Tibial nerve (tissue), 4 donors: ENCODE measurements around the gene RSBN1. TPM values are rescaled to one million over a fixed set of nuclear protein-coding genes. Genes with fewer than 3 reads are reported as not detected.

Experiments used
- DNase-seq, 2 donors: peaks; one replicate each; pipeline ENCODE4 v3.0.0-alpha.2; 2019; ENCODE audit warnings: low spot score in 2 of 2
- H3K27ac ChIP-seq, 4 donors: fragments of 200-600 bp; sonication (generic) in 3 of 4; one replicate each; pipeline ENCODE4 v1.5.1; 2017 to 2019; ENCODE audit warnings: mild to moderate bottlenecking in 1 of 4
- H3K27me3 ChIP-seq, 2 donors: fragments of 200-600 bp; sonication (generic) in 1 of 2; one replicate each; pipeline versions ENCODE4 v1.5.1 to v1.6.0; 2017 to 2019
- H3K36me3 ChIP-seq, 3 donors: fragments of 200-600 bp; sonication (generic); one replicate each; pipeline ENCODE4 v1.5.1; 2018 to 2019
- H3K4me1 ChIP-seq, 4 donors: fragments of 200-600 bp; sonication (generic) in 3 of 4; one replicate each; pipeline ENCODE4 v1.5.1; 2017 to 2019
- H3K4me3 ChIP-seq, 4 donors: fragments of 200-600 bp; sonication (generic) in 3 of 4; one replicate each; pipeline ENCODE4 v1.5.1; 2017 to 2019; ENCODE audit warnings: mild to moderate bottlenecking in 1 of 4, moderate library complexity in 1 of 4
- H3K9me3 ChIP-seq, 4 donors: fragments of 200-600 bp; sonication (generic) in 3 of 4; one replicate each; pipeline ENCODE4 v1.5.1; 2017 to 2019
- EP300 ChIP-seq, 2 donors: sonication (generic); formaldehyde crosslinking; IDR thresholded peaks; one replicate each; pipeline ENCODE4 v1.6.1; 2017; ENCODE audit warnings: antibody characterized with exemption in 2 of 2, mild to moderate bottlenecking in 1 of 2
- POLR2A ChIP-seq, 2 donors: fragments of 450-650 bp; IDR thresholded peaks; one replicate each; pipeline ENCODE4 v1.6.1; 2017; ENCODE audit warnings: antibody characterized with exemption in 2 of 2, mild to moderate bottlenecking in 2 of 2, moderate library complexity in 2 of 2
- WGBS, 2 donors: methylation state at CpG; one replicate each; pipeline ENCODE4 v1.1.5; 2018; 5-methylcytosine and 5-hydroxymethylcytosine counted together
- total RNA-seq, 4 donors: library from RNA; depleted of rRNA; stranded (reverse); fragments of >200 nt; gene quantifications; one replicate each; pipeline ENCODE4 v1.1.0, GENCODE V29; 2016
- TF ChIP-seq, protein P1 (sequence below), 5 experiments: fragments of 200-600 bp in 3 of 5; fragments of 450-650 bp in 2 of 5; sonication (generic) in 3 of 5; IDR thresholded peaks; one replicate each; pipeline ENCODE4 v1.5.1; 2016 to 2019; ENCODE audit warnings: antibody characterized with exemption in 5 of 5, mild to moderate bottlenecking in 3 of 5, moderate library complexity in 2 of 5

Gene RSBN1
- total RNA-seq, 4 donors from 2014 or later, result 18.9 to 33.9 (median 28.7) TPM

DNA sequence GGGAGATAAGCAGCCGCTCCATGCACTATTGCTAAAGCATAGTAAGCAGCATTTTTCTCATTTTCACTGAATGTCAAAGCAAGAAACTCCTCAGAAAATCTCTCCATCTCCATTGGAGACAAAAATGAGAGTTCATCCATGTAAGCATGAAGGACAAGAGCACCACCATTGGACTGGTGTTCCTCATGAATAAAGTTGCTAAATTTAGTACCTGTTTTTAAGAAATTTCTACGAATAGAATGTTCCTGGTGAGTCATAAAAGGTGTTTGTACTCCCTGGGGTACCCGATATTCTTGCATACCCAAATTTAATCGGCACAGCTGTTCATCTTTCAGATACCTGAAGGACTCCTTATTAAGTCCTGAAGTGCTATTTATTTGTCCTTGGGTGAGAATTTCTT lies 14.8 kb downstream of the RSBN1 start:
- H3K4me3 ChIP-seq, result no peak overlapping the region
- TF ChIP-seq EP300 (IDR thresholded peaks at IDR 0.05) (no peak), POLR2A (IDR thresholded peaks at IDR 0.05) (no peak)
- TF ChIP-seq, protein P1, sequence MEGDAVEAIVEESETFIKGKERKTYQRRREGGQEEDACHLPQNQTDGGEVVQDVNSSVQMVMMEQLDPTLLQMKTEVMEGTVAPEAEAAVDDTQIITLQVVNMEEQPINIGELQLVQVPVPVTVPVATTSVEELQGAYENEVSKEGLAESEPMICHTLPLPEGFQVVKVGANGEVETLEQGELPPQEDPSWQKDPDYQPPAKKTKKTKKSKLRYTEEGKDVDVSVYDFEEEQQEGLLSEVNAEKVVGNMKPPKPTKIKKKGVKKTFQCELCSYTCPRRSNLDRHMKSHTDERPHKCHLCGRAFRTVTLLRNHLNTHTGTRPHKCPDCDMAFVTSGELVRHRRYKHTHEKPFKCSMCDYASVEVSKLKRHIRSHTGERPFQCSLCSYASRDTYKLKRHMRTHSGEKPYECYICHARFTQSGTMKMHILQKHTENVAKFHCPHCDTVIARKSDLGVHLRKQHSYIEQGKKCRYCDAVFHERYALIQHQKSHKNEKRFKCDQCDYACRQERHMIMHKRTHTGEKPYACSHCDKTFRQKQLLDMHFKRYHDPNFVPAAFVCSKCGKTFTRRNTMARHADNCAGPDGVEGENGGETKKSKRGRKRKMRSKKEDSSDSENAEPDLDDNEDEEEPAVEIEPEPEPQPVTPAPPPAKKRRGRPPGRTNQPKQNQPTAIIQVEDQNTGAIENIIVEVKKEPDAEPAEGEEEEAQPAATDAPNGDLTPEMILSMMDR (IDR thresholded peaks at IDR 0.05), result no peak
- peaks cover 0 to 43% (median 6%) of the 10 kb centered on the region in 4 donors for H3K4me1 ChIP-seq
- H3K27me3 ChIP-seq, result no peaks in the 10 kb centered on the region
- peaks cover 0 to 41% (median 0%) of the 10 kb centered on the region in 3 donors for H3K36me3 ChIP-seq
- no peaks in the 10 kb centered on the region for H3K9me3 ChIP-seq
- no peak for DNase-seq
- H3K27ac ChIP-seq, result no peak overlapping the region
- 85 to 89% methylated on average over 4 of the region's 4 CpGs for WGBS, 2 donors

DNA sequence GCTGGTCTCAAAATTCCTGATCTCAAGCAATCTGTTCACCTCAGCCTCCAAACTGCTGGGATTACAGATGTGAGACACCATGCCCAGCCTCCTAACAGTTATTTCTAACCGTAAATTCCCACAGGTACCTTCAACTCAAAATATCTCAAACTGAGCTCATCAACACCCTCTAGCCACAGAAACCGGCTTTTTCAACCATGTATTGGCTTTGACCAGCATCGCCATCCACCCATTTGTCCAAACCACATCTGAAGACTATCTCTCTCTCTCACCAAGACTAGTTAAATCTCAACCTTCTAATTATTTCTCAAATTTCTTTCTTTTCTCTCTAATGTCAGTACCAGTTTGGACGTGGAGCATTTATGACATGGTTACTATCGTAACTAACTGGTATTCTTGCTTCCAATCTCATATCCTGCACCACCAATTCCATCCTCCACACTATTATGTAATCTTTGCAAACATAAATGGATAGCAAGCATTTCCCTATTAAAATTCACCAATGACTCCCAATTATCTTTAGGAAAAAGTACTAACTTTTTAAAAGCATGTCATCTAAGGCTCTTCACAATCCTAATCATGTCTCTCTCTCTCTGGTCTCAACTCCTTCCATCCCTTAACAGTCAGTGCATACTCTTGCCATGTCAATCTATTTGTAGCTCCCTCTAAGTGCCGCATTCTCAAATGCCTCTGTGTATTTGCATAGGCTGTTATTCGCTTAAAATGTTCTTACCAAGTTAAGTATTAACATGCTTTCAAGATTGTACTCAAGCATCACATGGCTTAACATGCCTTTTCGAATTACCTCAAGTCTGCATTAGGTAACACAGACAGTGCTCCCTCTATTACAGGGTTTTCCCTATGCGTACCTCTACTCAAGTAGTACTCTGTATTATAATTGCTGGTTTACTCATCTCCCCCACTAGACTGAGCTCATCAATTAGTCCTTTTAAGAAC lies 18.1 kb downstream of the RSBN1 start:
- Histone ChIP-seq H3K36me3 (peaks cover 0 to 41% (median 0%) of the 10 kb centered on the region in 3 donors), H3K4me3 (no peak overlapping the region), H3K27ac (no peak overlapping the region), H3K9me3 (no peaks in the 10 kb centered on the region), H3K27me3 (no peaks in the 10 kb centered on the region), H3K4me1 (peaks cover 0 to 29% (median 0%) of the 10 kb centered on the region in 4 donors)
- TF ChIP-seq POLR2A (IDR thresholded peaks at IDR 0.05), result no peak
- no peak for TF ChIP-seq EP300 (IDR thresholded peaks at IDR 0.05)
- TF ChIP-seq, protein P1 (IDR thresholded peaks at IDR 0.05), result no peak
- WGBS, 2 donors, result 95 to 96% methylated on average over 9 of the region's 9 CpGs
- DNase-seq, result no peak

DNA sequence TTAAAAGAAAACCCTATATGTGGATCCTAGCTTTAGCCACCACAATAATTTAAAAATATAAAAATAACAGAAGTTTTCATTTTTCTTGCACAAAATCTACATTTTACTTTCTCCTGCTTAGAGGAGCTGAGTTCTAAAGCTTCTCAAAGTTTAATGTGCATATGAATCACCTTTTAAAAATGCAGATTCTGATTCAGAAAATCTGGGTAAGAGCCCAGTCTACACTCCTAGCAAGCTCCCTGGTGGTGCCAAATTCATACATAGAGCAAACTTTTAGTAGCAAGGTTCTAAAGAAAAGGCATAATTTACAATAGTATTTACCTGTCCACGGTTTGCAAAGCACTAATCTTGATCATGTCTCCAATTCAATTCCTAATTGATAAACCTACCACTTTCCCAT lies 19.3 kb downstream of the RSBN1 start:
- DNase-seq, result no peak
- Histone ChIP-seq H3K4me3 (no peak overlapping the region), H3K4me1 (peaks cover 0 to 25% (median 0%) of the 10 kb centered on the region in 4 donors), H3K27me3 (no peaks in the 10 kb centered on the region), H3K9me3 (no peaks in the 10 kb centered on the region), H3K36me3 (peaks cover 0 to 41% (median 0%) of the 10 kb centered on the region in 3 donors), H3K27ac (no peak overlapping the region)
- WGBS, 2 donors, result 89 to 92% methylated on average over 1 of the region's 1 CpG
- TF ChIP-seq POLR2A (IDR thresholded peaks at IDR 0.05) (no peak), EP300 (IDR thresholded peaks at IDR 0.05) (no peak)
- TF ChIP-seq, protein P1 (IDR thresholded peaks at IDR 0.05), result no peak

DNA sequence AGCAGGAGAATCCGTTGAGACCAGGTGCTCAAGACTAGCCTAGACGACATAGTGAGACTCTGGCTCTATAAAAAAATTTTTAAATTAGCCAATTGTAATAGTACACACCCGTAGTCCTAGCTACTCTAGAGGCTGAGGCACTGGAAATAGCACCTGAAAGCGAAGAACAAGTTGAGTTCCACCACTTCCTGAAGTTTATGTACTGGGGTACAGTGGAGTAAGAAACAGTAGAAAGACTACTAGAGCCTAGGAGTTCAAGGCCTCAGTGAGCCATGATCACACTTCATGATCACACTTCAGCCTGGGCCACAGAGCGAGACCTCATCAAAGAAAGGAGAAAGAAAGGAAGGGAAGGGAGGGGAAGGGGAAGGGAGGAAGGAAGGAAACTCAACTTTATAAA lies 19.8 kb downstream of the RSBN1 start:
- peaks cover 0 to 27% (median 0%) of the 10 kb centered on the region in 4 donors for H3K4me1 ChIP-seq

More for the DNA sequence above, 19.8 kb downstream of the RSBN1 start:
- H3K36me3 ChIP-seq, result peaks cover 0 to 37% (median 0%) of the 10 kb centered on the region in 3 donors
- TF ChIP-seq, protein P1 (IDR thresholded peaks at IDR 0.05), result no peak
- no peak for TF ChIP-seq POLR2A (IDR thresholded peaks at IDR 0.05)
- TF ChIP-seq EP300 (IDR thresholded peaks at IDR 0.05), result no peak
- no peak overlapping the region for H3K27ac ChIP-seq
- no peaks in the 10 kb centered on the region for H3K9me3 ChIP-seq
- no peak for DNase-seq
- H3K4me3 ChIP-seq, result no peak overlapping the region
- H3K27me3 ChIP-seq, result no peaks in the 10 kb centered on the region
- WGBS, 2 donors, result 90 to 91% methylated on average over 5 of the region's 5 CpGs
